ENCODE results near the gene DLG5.

Gene DLG5

DNA sequence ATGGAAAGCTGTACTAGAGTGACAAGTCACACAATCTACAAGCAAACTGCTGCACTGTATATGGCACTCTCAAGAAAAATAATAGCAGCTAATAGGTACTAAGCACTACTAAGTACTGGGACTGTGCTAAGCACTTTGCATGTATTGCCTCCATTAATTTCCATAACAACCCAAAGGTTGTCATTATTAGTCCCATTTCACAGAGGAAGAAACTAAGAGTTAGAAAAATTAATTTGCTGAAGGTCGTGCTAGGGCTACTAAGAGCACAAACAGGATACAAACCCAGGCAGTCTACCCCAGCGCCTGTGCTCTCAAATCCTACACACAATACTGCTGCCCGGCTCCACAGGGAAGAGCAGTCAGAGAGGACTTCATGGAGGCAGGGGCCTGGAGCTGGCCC is 51.7 kb downstream of the DLG5 start:
- H3K4me3 ChIP-seq (ENCODE audit: control insufficient read depth, low read depth, low read length): no peak overlapping the region
- DNase-seq (ENCODE audit: low read depth): no peak
- TF ChIP-seq CTCF (IDR thresholded peaks at IDR 0.05; ENCODE audit: control insufficient read depth, insufficient read depth, low read depth, low read length, missing control alignments): no peak

DNA sequence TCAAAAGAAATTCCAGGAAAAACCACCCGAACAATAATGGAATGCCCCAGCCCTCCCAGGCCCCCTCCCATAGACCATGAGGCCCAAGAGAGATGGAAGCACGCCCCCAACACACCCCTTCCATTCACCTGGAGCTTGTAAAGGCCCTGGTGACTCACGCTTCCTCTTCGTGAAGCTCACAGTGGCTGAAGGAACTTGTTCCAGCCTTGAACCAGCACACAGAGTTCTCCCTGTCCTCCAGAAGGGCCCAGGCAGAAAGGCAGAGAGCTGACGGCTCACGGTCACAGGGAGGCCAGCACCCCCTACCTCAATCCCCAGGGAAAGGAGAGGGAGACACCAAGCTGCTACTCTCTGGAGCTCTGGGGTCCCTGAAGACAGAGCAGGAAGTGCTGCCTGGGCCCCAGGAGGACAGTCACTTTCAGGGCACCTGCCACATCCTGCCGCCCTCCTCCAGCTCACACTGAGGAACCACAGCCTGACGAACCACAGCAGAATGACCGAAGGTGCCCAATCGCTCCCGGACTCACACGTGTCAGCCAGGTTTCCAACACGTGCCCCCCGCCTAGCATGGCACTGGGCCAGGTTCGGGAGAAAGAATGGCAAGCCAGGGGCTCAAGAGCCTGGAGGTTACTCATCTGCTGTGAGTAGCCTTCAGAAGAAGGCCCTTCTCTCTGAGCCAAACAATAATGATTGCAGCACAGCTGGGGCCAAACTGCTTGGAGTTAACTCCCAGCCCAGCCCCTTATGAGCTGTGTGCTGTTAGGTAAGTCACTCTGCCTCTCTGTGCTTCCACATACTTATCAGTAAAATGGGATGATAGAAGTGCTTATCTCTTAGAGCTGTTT is 52.8 kb downstream of the DLG5 start:
- DNase-seq (ENCODE audit: low read depth): no peak

DNA sequence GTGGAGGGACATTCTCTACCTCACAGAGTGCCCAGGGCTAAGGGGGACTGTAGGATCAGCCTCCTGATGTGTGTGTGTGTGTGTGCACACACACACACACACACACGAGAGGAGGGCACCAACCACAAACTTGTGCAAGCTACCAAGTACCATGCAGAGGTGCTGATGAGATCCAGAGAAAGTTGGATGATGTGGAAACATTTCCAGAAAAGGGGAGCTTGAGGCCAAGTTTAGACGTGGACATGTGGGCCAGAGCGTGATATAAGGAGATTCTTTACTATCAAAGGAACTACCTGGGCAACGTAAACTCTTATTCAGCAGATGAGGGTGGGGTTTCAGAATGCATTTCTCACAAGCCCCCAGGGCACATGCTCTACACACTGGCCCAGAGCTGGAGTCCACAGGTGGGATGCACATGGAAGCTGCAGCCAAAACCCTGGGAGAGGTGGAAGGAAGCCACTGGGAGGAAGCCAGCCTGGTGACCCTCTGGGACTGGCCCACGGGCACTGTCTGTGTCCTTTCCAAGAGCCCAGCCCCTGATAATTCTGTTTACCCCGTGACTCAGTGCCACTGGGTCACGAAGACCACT is 53.5 kb downstream of the DLG5 start:
- no peak overlapping the region for H3K4me3 ChIP-seq (ENCODE audit: control insufficient read depth, low read depth, low read length)
- no peak for TF ChIP-seq CTCF (IDR thresholded peaks at IDR 0.05; ENCODE audit: control insufficient read depth, insufficient read depth, low read depth, low read length, missing control alignments)
- DNase-seq (ENCODE audit: low read depth): no peak

More for the DNA sequence above, 52.8 kb downstream of the DLG5 start:
- H3K4me3 ChIP-seq (ENCODE audit: control insufficient read depth, low read depth, low read length): no peak overlapping the region
- TF ChIP-seq CTCF (IDR thresholded peaks at IDR 0.05; ENCODE audit: control insufficient read depth, insufficient read depth, low read depth, low read length, missing control alignments): no peak

- no peak for TF ChIP-seq CTCF (IDR thresholded peaks at IDR 0.05; ENCODE audit: control insufficient read depth, insufficient read depth, low read depth, low read length, missing control alignments)
- no peak for DNase-seq (ENCODE audit: low read depth)
- no peak overlapping the region for H3K4me3 ChIP-seq (ENCODE audit: control insufficient read depth, low read depth, low read length)
Observed at GRCh38 chr10:77872151-77872946, 54.2 kb downstream of the DLG5 start.

GRCh38 chr10:77869626-77870420 is 56.7 kb downstream of the DLG5 start:
- no peak for TF ChIP-seq CTCF (IDR thresholded peaks at IDR 0.05; ENCODE audit: control insufficient read depth, insufficient read depth, low read depth, low read length, missing control alignments)
- no peak for DNase-seq (ENCODE audit: low read depth)
- no peak overlapping the region for H3K4me3 ChIP-seq (ENCODE audit: control insufficient read depth, low read depth, low read length)

DNA sequence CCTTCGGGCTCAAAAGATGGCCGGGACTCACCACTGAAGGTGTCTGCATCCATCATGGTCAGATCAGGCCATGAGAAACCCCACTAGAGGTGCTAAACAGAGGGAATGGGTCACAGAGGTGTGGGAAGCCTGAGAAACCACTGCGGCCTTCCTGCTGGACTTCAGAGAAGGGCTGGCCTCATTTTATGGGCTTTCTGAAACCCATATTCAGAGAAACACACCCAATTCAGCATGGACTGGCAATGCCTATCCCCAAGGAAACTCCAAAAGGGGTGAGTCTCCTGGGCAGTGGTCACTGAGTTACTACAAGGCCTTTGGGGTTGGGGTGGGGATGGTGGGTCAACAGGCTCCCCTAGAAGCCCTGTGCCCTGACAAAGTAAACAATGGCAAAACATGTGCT is 58.0 kb downstream of the DLG5 start:
- no peak overlapping the region for H3K4me3 ChIP-seq (ENCODE audit: control insufficient read depth, low read depth, low read length)
- no peak for TF ChIP-seq CTCF (IDR thresholded peaks at IDR 0.05; ENCODE audit: control insufficient read depth, insufficient read depth, low read depth, low read length, missing control alignments)
- DNase-seq (ENCODE audit: low read depth): no peak
